Epithelial cell of proximal tubule (primary cell): ENCODE results near the gene FTO. TPM values are rescaled to one million over a fixed set of nuclear protein-coding genes. Genes with fewer than 3 reads are reported as not detected.
A peak's percentile ranks its signal among the peaks of the same experiment; 100 is the strongest.

Source experiments
- DNase-seq: peaks from one replicate; pipeline ENCODE4 v3.0.0-alpha.2; 2011; ENCODE audit warnings: low read depth
- H3K4me3 ChIP-seq: 2 replicates; pipeline ENCODE4 v1.5.1; 2011; ENCODE audit warnings: low read depth, mild to moderate bottlenecking, low read length
- total RNA-seq: library from RNA; depleted of rRNA; stranded (reverse); fragments of >200 nt; gene quantifications from 2 replicates; pipeline ENCODE4 v1.2.3, GENCODE V29; 2015
- TF ChIP-seq, protein P1 (sequence below): conservative IDR thresholded peaks from 2 replicates; pipeline ENCODE4 v1.5.1; 2012; ENCODE audit warnings: low read depth, mild to moderate bottlenecking, low read length

The FTO gene
- total RNA-seq, 1 donor from 2014 or later: 62.7 TPM

DNA sequence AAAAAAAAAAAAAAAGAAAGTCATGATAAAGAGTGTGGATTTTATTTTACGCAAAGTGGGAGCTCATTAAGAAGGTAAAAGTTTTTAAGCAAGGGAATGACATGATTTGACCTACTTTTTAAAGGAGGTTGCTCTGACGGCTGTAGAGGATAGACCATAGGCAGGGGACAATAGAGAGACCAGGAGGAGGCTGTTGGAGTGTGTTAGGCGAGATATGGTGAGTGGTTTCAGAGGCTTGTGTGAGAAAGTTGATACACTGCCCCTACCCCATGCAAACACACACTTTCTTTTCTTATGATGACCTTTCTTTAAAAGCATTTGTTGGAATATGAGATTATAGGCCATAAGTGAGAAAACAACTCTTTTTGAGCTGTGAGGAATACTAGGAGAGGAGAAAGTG is 82.0 kb downstream of the FTO start:
- no peak for DNase-seq
- no peak overlapping the region for H3K4me3 ChIP-seq
- TF ChIP-seq, protein P1, sequence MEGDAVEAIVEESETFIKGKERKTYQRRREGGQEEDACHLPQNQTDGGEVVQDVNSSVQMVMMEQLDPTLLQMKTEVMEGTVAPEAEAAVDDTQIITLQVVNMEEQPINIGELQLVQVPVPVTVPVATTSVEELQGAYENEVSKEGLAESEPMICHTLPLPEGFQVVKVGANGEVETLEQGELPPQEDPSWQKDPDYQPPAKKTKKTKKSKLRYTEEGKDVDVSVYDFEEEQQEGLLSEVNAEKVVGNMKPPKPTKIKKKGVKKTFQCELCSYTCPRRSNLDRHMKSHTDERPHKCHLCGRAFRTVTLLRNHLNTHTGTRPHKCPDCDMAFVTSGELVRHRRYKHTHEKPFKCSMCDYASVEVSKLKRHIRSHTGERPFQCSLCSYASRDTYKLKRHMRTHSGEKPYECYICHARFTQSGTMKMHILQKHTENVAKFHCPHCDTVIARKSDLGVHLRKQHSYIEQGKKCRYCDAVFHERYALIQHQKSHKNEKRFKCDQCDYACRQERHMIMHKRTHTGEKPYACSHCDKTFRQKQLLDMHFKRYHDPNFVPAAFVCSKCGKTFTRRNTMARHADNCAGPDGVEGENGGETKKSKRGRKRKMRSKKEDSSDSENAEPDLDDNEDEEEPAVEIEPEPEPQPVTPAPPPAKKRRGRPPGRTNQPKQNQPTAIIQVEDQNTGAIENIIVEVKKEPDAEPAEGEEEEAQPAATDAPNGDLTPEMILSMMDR: no peak

DNA sequence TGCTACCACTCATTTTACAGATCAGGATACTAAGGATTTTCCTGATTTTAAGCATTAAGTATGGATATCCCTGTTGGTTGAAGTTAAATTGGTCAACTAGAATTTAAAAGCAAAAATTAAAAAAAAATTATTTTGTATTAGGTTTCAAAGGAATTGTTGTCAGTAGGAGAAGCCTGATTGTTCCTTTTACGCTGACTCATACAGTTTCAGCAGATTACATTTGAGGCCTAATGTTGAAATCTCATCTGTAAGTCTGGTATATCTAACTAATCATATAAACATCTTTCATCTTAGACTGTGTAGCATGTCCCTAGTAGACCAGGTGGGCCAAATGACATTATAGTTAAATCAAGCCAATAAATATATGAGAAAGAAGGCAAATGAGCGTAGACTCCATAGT is 83.5 kb downstream of the FTO start:
- H3K4me3 ChIP-seq: no peak overlapping the region
- no peak for DNase-seq
- TF ChIP-seq, protein P1: no peak

DNA sequence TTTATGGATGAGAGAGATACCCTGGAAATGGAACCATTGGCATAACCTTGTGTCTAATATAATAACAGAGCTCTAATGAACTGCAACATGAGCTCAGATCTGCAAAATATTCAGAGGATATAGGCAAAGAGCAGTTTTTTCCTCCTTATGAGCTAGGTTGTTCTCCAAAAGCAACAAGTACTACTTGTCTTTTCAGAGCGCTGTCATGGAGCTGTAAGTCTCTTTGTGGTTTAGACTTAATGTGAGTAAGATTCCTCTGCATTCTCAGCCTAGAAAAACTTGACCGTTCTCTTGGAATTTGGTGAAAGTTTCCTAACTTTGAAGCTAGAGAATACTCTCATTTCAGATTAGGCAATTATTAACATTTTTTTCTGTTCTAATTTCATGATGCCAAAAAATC is 85.2 kb downstream of the FTO start:
- DNase-seq: peak; percentile 72
- no peak overlapping the region for H3K4me3 ChIP-seq
- TF ChIP-seq, protein P1: no peak

DNA sequence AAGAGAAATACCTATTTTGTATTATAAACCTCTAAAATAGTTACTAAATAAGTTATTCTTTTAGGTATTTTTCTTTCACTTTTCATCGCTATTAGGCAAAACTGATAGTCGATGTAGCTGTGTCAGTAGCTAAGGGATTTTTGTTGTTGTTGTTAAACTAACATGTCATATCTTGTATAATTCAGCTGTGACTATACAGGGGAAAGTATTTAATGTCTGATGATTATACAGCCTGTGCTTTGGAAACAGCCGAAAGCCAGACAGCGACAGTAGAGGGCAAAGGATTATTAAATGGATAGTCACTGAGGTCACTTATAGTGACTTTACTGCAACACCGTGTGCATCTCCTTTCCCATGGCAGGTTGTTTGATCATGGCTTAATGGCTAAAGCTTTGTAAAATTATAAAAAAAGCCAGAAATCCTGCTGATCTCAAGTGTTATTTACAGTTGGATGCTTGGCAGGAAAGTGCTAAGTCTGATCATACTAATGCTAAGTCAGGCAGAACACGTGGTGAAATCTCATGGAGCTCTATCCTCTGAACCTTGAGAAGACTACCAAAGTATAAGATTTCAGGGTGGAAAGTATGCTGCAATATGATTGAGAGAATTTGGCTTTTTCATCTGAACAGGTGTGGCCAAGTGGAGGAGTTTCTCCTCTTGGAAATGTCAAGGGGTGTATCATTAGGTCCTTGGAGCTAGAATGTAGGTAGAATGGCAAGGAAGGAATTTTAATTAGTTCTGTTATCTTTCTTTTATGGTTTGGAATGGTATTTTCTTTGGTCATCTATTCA is 88.4 kb downstream of the FTO start:
- no peak overlapping the region for H3K4me3 ChIP-seq
- TF ChIP-seq, protein P1: no peak
- peak; percentile 38 for DNase-seq

DNA sequence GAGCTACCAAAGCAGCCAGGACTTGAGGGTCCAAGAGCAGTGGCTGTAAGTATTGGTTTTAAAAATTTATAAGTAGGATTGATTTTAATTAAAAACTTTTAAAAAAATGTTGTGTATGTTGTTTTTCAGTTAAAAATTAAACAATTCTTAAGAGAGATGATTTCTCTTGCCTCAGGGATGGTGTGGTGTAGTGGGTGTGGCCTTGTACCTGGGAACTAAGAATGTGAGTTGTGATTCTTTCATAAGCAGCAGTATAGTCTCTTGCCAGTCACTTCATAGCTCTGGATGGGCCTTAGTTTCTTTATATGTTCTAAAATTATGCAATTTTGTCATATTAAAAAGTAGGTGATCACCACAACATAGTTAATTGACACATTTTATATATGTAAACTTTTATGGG is 99.5 kb downstream of the FTO start:
- TF ChIP-seq, protein P1: no peak
- no peak for DNase-seq
- H3K4me3 ChIP-seq: no peak overlapping the region

DNA sequence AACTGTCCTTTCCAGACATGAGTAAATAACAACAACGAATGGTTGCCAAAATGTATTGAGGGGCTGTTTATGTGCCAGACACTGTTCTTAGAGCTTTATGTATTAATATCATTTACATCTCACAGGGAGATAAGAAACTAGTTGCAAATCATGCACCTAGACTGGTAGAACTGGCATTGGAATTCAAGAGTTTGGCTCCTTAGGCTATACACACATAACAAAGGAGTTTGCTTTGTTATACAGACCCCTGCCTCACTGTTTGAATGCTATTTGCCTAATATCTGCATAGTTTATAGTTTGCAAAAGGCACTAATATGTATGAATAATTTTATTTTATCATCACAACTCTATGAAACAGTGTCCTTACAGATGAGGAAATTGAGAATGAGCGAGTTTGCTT is 100.0 kb downstream of the FTO start:
- DNase-seq: no peak
- no peak overlapping the region for H3K4me3 ChIP-seq
- TF ChIP-seq, protein P1: no peak

DNA sequence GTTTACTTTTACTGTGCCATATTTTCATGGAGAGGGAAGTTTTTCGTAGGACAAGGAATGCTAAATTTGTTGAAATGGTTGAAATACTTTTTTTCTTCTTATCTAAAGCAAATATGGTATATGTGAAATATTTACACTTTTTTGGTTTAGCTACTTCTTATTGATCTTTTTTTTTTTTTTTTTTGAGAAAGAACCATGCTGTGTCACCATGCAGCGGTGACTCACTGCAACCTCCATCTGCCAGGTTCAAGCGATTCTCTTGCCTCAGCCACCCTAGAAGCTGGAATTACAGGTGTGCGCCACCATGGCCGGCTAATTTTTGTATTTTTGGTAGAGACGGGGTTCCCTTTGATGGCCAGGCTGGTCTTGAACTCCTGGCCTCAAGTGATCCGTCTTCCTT is 100.5 kb downstream of the FTO start:
- TF ChIP-seq, protein P1: no peak
- no peak for DNase-seq
- no peak overlapping the region for H3K4me3 ChIP-seq
